ENCODE data around the gene RASD2. TPM values are rescaled to one million over a fixed set of nuclear protein-coding genes. Genes with fewer than 3 reads are reported as not detected.

RASD2 gene
- total RNA-seq, 1 experiment from 2014 or later, result 0.42 TPM

DNA sequence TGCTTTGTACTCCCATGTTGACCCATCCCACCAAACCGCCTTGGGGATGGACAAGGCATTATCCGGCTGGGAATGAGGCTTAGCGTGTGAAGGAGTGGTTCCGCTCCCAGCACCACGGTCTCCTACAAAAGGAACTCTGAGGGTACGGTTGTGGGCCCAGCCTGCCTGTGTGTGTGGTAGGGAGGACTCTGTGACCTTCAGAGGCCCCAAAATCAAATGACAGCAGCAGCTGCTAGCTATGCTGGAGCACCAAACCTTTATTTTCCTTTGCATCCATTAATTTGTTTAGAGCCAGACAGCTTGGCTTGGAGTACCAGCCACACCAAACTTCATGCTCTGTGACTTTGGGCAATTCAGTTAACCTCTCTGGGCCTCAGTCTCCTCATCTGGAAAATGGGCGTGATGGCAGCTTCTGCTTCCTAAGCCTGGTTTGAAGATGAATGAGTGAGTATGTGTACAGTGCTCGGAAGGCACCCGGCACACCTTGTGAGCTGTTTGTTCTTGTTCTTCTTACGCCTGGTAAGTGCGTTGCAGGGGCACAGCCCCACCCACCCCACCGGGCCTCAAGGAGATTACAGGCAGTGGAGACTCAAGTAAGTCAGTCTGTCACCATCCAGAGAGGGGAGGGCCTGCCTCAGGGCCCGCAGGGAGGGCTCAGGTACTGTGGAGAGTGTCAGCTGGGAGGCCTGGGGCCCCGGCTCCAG, 51.2 kb downstream of the RASD2 start:
- Histone ChIP-seq H3K9me3 (ENCODE audit: control insufficient read depth, low read depth, low read length) (no peaks in the 10 kb centered on the region), H3T11ph (ENCODE audit: low read length) (no peak overlapping the region), H3K18ac (ENCODE audit: insufficient read length, low read depth, low read length) (no peak overlapping the region), H3K23me2 (ENCODE audit: insufficient read length, low read depth, low read length, poor library complexity, severe bottlenecking) (no peaks in the 10 kb centered on the region), H2BK5ac (ENCODE audit: insufficient read length, low read length) (no peak overlapping the region), H3K27ac (ENCODE audit: insufficient read length, low read depth, low read length) (no peak overlapping the region), H3K4me1 (ENCODE audit: insufficient read depth, low read length) (no peaks in the 10 kb centered on the region), H2BK120ac (ENCODE audit: low read depth, low read length, poor library complexity, severe bottlenecking) (no peak overlapping the region), H4K20me1 (ENCODE audit: control insufficient read depth, insufficient read depth, insufficient read length) (no peaks in the 10 kb centered on the region), H3K4ac (ENCODE audit: low read depth, low read length) (no peak overlapping the region), H4K91ac (ENCODE audit: insufficient read length, low read depth, low read length) (no peak overlapping the region), H3K9ac (ENCODE audit: extremely low read depth, insufficient read length, low read length) (no peak overlapping the region), H3K4me2 (ENCODE audit: insufficient read depth, insufficient read length, low read length) (no peak overlapping the region), H3K79me1 (ENCODE audit: insufficient read depth, low read depth, low read length, poor library complexity, severe bottlenecking) (no peaks in the 10 kb centered on the region), H2AK5ac (ENCODE audit: insufficient read length, low read length) (no peak overlapping the region), H3K14ac (ENCODE audit: insufficient read depth, low read length) (no peak overlapping the region), H3K79me2 (ENCODE audit: insufficient read depth, low read length) (no peaks in the 10 kb centered on the region), H2BK12ac (ENCODE audit: insufficient read length, low read depth, low read length) (no peak overlapping the region), H3K27me3 (ENCODE audit: insufficient read depth, low read length) (no peaks in the 10 kb centered on the region), H4K5ac (ENCODE audit: insufficient read length, low read depth, low read length) (no peak overlapping the region), H4K8ac (replicated peaks; ENCODE audit: insufficient read length, low read depth, low read length) (no peak overlapping the region), H3K56ac (ENCODE audit: insufficient read length, low read depth, low read length) (no peak overlapping the region), H3K23ac (ENCODE audit: insufficient read length, low read depth, low read length) (no peak overlapping the region), H2BK20ac (ENCODE audit: low read depth, low read length, poor library complexity, severe bottlenecking) (no peak overlapping the region), H2AFZ (ENCODE audit: low read length) (no peak overlapping the region), H2BK15ac (ENCODE audit: low read depth, low read length) (no peak overlapping the region)
- no CpG with 5 or more reads among the region's 14 CpGs for WGBS (ENCODE audit: extremely low coverage, insufficient read length, low lambda C conversion rate)
- peaks cover 0 to 29% of the 10 kb centered on the region in 2 experiments for H3K4me1 Mint-ChIP-seq
- H3K9me3 Mint-ChIP-seq, result no peaks in the 10 kb centered on the region
- H3K27ac Mint-ChIP-seq, result no peak overlapping the region
- TF ChIP-seq, protein P1, sequence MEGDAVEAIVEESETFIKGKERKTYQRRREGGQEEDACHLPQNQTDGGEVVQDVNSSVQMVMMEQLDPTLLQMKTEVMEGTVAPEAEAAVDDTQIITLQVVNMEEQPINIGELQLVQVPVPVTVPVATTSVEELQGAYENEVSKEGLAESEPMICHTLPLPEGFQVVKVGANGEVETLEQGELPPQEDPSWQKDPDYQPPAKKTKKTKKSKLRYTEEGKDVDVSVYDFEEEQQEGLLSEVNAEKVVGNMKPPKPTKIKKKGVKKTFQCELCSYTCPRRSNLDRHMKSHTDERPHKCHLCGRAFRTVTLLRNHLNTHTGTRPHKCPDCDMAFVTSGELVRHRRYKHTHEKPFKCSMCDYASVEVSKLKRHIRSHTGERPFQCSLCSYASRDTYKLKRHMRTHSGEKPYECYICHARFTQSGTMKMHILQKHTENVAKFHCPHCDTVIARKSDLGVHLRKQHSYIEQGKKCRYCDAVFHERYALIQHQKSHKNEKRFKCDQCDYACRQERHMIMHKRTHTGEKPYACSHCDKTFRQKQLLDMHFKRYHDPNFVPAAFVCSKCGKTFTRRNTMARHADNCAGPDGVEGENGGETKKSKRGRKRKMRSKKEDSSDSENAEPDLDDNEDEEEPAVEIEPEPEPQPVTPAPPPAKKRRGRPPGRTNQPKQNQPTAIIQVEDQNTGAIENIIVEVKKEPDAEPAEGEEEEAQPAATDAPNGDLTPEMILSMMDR (conservative IDR thresholded peaks at IDR 0.05), result no peak
- no peak for DNase-seq
- no peak overlapping the region for H3K4me3 Mint-ChIP-seq
- H3K27me3 Mint-ChIP-seq (ENCODE audit: low read depth), result peaks cover 7% of the 10 kb centered on the region
- no peaks in the 10 kb centered on the region for H3K36me3 Mint-ChIP-seq (ENCODE audit: insufficient read depth in 1 of 3, low read depth in 3 of 3)
